RWPE2 (cell line): ENCODE measurements around the gene NBPF20.
"Not testable (repeated sequence)": the region's sequence is repeated elsewhere in the genome, so short reads cannot be mapped to it uniquely, and the experiment has no call there.

Experiments
- ATAC-seq: fragments of 200-7000 bp; cut with Tn5 transposase; 3 replicates; pipeline ENCODE4 v1.9.1; 2021; ENCODE audit warnings: low read depth
- DNase-seq: peaks from one replicate; pipeline ENCODE4 v3.0.0-alpha.2; 2020; ENCODE audit warnings: low spot score
- H3K27ac ChIP-seq: fragments of 450-650 bp; 2 replicates; pipeline ENCODE4 v1.5.1; 2017; ENCODE audit warnings: mild to moderate bottlenecking; ENCODE audit not compliant: poor library complexity, severe bottlenecking
- H3K27me3 ChIP-seq: fragments of 250-450 bp; sonication (Bioruptor Pico); 2 replicates; pipeline ENCODE4 v1.5.1; 2021; ENCODE audit warnings: mild to moderate bottlenecking, moderate library complexity; ENCODE audit not compliant: insufficient read depth, poor library complexity, severe bottlenecking
- H3K36me3 ChIP-seq: fragments of 250-450 bp; sonication (Bioruptor Pico); 2 replicates; pipeline ENCODE4 v1.5.1; 2020; ENCODE audit warnings: low read depth, mild to moderate bottlenecking, moderate library complexity
- H3K4me1 ChIP-seq: fragments of 250-450 bp; sonication (Bioruptor Pico); 2 replicates; pipeline ENCODE4 v1.5.1; 2021; ENCODE audit warnings: mild to moderate bottlenecking, moderate library complexity; ENCODE audit not compliant: insufficient read depth, poor library complexity, severe bottlenecking
- H3K4me3 ChIP-seq: fragments of 250-450 bp; sonication (Bioruptor Pico); 2 replicates; pipeline ENCODE4 v1.5.1; 2021; ENCODE audit warnings: mild to moderate bottlenecking, moderate library complexity; ENCODE audit not compliant: severe bottlenecking
- H3K9me3 ChIP-seq: fragments of 250-450 bp; sonication (Bioruptor Pico); 2 replicates; pipeline ENCODE4 v1.5.1; 2021; ENCODE audit warnings: mild to moderate bottlenecking, moderate library complexity; ENCODE audit not compliant: severe bottlenecking
- TF ChIP-seq, protein P1 (sequence below): fragments of 450-650 bp; IDR thresholded peaks from one replicate; pipeline ENCODE4 v1.5.1; 2017; ENCODE audit warnings: mild to moderate bottlenecking, moderate library complexity; ENCODE audit not compliant: poor library complexity, severe bottlenecking

The NBPF20 gene

DNA sequence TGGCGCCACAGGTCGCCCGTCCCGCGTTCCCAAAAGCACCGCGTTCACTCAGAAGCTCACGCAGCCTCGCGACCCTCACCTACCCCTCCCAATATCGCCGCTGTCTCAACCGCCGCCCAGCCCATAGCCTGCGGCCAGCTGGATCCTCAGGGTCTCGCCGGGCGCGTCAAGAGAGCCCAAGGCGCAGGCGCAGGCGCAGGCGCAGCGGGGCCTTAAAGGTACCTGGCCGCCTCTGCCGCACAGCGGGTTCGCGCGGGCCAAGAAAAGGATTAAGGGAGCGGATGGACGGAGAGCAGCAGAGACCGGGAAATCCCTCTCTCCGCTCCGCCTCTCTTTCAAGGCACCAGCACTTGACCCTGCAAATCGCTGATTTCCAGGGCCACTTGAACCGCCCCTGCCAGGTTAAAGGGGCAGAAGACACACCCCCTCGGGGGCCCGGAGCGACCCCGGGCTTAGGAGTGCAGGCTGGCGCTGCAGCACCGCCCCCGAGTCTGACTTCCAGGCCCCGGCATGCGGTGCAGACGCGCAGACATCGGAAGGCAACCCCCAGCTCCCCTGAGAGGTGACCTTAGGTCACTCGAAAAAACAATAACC, at the start of gene NBPF20:
Gene NBPF20 (minus strand): TSS at position 168 of the 594 bp plus-strand sequence. CDS start 20,331 bp downstream, outside the sequence.
- peaks cover 12% of the 10 kb centered on the region for H3K27me3 ChIP-seq
- H3K27ac ChIP-seq: peak within 1 kb of the TSS; percentile 54

DNA sequence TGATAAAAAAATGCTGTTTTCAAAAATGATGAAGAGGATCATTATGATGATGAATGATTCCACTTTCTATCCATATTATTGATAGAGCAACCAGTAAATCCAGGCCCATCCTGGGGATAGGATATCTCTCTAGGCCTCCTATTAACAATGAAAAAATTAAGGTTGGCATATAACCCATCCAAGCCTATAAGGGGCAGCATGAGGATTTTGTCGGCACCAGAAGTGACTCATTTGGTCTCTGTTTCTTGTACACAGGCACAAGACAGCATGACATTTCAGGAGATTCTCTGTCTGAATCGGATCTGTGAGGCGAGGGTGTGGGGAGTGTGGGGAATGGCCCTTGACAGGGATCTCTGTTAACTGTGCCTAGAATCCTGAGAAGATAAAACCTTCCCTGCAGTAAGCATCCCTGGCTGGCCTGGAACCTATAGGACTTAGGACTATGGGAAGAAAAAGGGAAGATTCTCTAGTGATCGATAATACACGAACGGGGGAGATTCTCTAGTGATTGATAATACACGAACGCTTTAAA, 49.5 kb upstream of the NBPF20 start:
- not testable (repeated sequence) for H3K4me1 ChIP-seq, H3K9me3 ChIP-seq, H3K36me3 ChIP-seq, DNase-seq, ATAC-seq, H3K27me3 ChIP-seq, H3K27ac ChIP-seq
- peak overlapping the region; percentile 17 for H3K4me3 ChIP-seq

More for the DNA sequence above, at the start of gene NBPF20:
- Histone ChIP-seq H3K36me3 (no peaks in the 10 kb centered on the region), H3K4me3 (peak within 1 kb of the TSS; percentile 75), H3K9me3 (no peaks in the 10 kb centered on the region), H3K4me1 (no peaks in the 10 kb centered on the region)
- ATAC-seq (peak; percentile 97), DNase-seq (peak; percentile 77)
- TF ChIP-seq, protein P1, sequence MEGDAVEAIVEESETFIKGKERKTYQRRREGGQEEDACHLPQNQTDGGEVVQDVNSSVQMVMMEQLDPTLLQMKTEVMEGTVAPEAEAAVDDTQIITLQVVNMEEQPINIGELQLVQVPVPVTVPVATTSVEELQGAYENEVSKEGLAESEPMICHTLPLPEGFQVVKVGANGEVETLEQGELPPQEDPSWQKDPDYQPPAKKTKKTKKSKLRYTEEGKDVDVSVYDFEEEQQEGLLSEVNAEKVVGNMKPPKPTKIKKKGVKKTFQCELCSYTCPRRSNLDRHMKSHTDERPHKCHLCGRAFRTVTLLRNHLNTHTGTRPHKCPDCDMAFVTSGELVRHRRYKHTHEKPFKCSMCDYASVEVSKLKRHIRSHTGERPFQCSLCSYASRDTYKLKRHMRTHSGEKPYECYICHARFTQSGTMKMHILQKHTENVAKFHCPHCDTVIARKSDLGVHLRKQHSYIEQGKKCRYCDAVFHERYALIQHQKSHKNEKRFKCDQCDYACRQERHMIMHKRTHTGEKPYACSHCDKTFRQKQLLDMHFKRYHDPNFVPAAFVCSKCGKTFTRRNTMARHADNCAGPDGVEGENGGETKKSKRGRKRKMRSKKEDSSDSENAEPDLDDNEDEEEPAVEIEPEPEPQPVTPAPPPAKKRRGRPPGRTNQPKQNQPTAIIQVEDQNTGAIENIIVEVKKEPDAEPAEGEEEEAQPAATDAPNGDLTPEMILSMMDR: no peak

DNA sequence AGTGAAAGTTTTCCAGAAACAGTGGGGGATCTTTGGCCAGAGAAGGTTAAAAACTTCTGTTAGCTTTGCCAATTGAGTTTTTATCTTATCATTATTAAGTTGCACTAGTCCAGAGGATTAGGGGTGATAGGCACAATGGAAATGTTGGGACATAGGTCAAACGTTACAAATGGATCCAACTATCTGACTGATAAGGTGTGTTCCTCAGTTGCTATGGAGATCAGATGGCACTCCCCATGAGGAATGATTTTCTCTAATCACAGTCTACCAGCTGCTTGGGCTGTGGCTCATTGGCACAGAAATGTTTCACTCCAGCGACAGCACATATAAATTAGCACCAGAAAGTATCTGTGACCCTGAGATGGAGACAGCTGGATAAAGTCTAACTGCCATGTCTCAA, 47.3 kb upstream of the NBPF20 start:
- not testable (repeated sequence) for ATAC-seq, H3K4me3 ChIP-seq, H3K27ac ChIP-seq, H3K9me3 ChIP-seq, H3K4me1 ChIP-seq, H3K36me3 ChIP-seq, H3K27me3 ChIP-seq, DNase-seq

DNA sequence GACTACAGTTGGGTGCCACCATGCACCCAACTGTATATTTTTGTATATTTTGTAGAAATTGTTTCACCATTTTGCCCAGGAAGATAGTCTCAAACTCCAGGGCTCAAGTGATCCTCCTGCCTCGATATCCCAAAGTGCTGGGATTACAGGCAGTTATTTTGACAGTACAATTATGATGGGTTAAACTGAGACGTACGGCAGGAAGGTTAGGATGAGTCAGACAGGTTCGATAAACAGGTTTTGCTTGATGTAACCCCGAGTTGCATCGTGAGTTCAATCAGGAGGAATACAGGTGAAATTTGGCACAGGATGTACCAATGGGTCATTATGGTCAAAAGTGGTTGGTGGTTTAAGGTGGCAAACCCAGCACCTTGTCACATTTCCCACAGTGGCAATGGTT, 46.0 kb upstream of the NBPF20 start:
- H3K4me1 ChIP-seq, DNase-seq, H3K4me3 ChIP-seq, H3K36me3 ChIP-seq, H3K27me3 ChIP-seq, H3K27ac ChIP-seq, H3K9me3 ChIP-seq: not testable (repeated sequence)
- peak; percentile 55 for ATAC-seq

GRCh38 chr1:145465405-145466144, 40.2 kb upstream of the NBPF20 start:
- not testable (repeated sequence) for H3K36me3 ChIP-seq, H3K27me3 ChIP-seq, H3K9me3 ChIP-seq, H3K4me1 ChIP-seq
- peak overlapping the region; percentile 25 for H3K4me3 ChIP-seq
- peak; percentile 93 for ATAC-seq
- H3K27ac ChIP-seq: peak overlapping the region; percentile 28
- DNase-seq: peak; percentile 89

GRCh38 chr1:145464708-145465336, 39.4 kb upstream of the NBPF20 start:
- not testable (repeated sequence) for H3K9me3 ChIP-seq, H3K4me1 ChIP-seq, DNase-seq, H3K27me3 ChIP-seq, H3K36me3 ChIP-seq
- Histone ChIP-seq H3K27ac (peak overlapping the region; percentile 28), H3K4me3 (peak overlapping the region; percentile 25)
- peak; percentile 1; the same call in 1 of the 3 replicates for ATAC-seq

GRCh38 chr1:145464017-145464416, 38.6 kb upstream of the NBPF20 start:
- not testable (repeated sequence) for H3K27me3 ChIP-seq, H3K4me1 ChIP-seq, ATAC-seq, H3K36me3 ChIP-seq, H3K9me3 ChIP-seq, H3K27ac ChIP-seq, DNase-seq, H3K4me3 ChIP-seq

DNA sequence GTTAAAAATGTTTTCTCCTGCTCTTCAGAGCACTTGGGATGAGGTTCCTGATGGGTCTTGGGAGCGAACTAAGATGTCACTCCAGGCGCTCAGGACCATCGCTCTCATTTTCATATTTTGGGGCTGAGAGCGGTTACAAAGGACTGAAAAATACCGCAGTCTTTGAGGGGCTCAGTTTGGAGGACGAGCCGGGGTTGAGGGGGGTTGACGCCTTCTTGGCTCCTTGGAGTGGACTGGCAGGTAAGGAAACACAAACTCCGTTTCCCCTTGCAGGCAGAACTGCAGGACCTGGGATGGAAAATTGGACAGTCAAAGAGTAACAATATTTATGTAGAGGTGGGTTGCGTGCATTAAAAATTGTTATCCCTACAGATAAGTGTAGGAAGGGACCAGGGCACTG, 35.3 kb upstream of the NBPF20 start:
- H3K27me3 ChIP-seq, DNase-seq, H3K9me3 ChIP-seq, H3K27ac ChIP-seq, H3K36me3 ChIP-seq, H3K4me3 ChIP-seq, H3K4me1 ChIP-seq, ATAC-seq: not testable (repeated sequence)

GRCh38 chr1:145460048-145460447, 34.6 kb upstream of the NBPF20 start:
- not testable (repeated sequence) for H3K4me1 ChIP-seq, H3K27me3 ChIP-seq, H3K4me3 ChIP-seq, H3K36me3 ChIP-seq, DNase-seq, H3K9me3 ChIP-seq, H3K27ac ChIP-seq
- peak; percentile 45 for ATAC-seq

DNA sequence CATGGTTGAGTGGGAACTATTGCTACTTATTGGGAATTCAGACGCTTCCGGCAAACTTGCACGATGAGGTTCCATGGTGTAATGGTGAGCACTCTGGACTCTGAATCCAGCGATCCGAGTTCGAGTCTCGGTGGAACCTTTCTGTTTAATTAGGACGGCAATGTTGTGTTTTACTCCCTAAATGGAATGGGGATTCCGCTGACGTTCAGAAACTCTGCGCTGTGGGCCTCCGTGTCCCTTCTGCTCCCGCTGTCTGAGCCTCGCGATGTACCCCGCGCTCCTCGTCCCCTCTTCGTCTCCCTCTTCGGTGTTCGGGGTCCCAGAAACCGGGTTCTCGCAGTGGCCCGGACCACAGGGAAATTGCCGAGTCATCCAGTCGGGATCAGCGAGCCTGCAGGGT, 34.2 kb upstream of the NBPF20 start:
- H3K4me1 ChIP-seq, H3K4me3 ChIP-seq, H3K36me3 ChIP-seq, H3K27me3 ChIP-seq, H3K27ac ChIP-seq, DNase-seq, H3K9me3 ChIP-seq: not testable (repeated sequence)
- peak; percentile 80 for ATAC-seq
